Vagina (tissue), 2 donors: ENCODE data around the gene ADAMTS16.

Experiments used
- CTCF ChIP-seq, 3 experiments: fragments of 450-650 bp in 2 of 3; fragments of 200-600 bp in 1 of 3; sonication (generic) in 1 of 3; IDR thresholded peaks; one replicate each; pipeline ENCODE4 v1.5.1; 2017 to 2019; ENCODE audit warnings: antibody characterized with exemption in 3 of 3, mild to moderate bottlenecking in 2 of 3, moderate library complexity in 2 of 3
- POLR2A ChIP-seq, 2 donors: fragments of 450-650 bp; IDR thresholded peaks; one replicate each; pipeline ENCODE4 v1.6.1; 2017; ENCODE audit warnings: antibody characterized with exemption in 2 of 2, mild to moderate bottlenecking in 2 of 2, moderate library complexity in 2 of 2
- POLR2AphosphoS5 ChIP-seq, 2 donors: sonication (generic); formaldehyde crosslinking; IDR thresholded peaks; one replicate each; pipeline ENCODE4 v1.9.0; 2017; ENCODE audit warnings: antibody characterized with exemption in 2 of 2, mild to moderate bottlenecking in 2 of 2, low read depth in 1 of 2; ENCODE audit not compliant: insufficient read depth in 1 of 2

- TF ChIP-seq CTCF (IDR thresholded peaks at IDR 0.05) (no peak), POLR2A (IDR thresholded peaks at IDR 0.05) (no peak), POLR2AphosphoS5 (IDR thresholded peaks at IDR 0.05; ENCODE audit: insufficient read depth in 1 of 2, low read depth in 1 of 2) (no peak)
Observed at GRCh38 chr5:5291357-5291756, 151.2 kb downstream of the ADAMTS16 start.
